Activated T-helper 9 cell treated with anti-CD3 and anti-CD28 coated beads, Interleukin-2, amount 50 U/mL, for 16 hours (primary cell): ENCODE results near the gene CIPC.

ENCODE experiments used
- DNase-seq: peaks from one replicate; pipeline ENCODE4 v3.0.0-alpha.2; 2020; ENCODE audit warnings: low read depth

CIPC gene

DNA sequence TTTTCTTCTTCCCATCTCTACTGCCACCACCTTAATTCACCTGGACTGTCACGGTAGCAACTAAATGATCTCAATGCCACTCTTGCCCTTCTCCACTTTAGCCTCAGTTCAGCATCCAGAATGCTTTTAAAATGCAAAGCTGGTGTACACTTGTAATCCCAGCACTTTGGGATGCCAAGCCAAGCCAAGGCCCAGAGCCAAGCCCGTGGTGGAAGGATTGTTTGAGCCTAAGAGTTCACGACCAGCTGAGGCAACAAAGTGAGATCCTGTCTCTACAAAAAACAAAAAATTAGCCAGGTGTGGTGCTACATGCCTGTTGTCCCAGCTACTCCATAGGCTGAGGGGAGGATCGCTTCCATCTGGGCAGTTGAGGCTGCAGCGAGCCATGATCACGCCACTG, 5.9 kb downstream of the CIPC start:
- DNase-seq: no peak

- no peak for DNase-seq
Observed at GRCh38 chr14:77104393-77104792, 6.3 kb downstream of the CIPC start.

DNA sequence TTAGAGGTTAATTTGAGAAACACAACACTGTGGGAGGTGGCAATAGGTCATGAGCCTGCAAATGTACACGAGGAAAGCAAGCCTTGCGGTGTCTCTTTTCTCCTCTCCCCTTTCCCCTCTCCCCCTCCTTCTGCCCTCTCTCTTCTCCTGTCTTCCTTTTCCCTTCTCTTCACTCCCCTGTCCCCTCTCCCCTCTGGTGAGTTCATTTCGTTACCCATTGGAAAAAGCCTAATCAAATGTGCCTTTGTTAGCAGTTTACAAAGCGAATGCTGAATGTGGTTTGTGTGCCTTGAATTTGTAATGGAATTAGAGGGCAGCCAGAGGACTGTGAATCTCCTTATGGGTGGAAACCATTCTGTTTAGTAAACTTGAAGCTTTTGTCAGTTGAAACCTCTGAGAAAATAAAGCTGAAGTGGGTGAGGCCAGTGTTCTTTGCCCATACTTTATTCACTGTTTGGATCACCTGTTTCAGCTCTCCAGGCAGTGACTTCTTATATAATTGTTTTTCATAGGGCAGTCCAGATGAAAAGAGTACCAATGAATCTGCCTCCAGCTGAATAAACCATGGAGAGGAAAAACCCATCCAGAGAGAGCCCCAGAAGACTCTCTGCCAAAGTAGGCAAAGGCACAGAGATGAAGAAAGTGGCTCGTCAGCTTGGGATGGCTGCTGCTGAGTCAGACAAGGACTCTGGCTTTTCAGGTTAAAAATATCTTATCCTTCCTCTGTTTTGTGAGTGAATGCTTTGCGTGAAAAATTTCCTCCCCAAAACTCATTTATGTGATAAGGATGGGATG, 7.3 kb downstream of the CIPC start:
- DNase-seq: no peak

DNA sequence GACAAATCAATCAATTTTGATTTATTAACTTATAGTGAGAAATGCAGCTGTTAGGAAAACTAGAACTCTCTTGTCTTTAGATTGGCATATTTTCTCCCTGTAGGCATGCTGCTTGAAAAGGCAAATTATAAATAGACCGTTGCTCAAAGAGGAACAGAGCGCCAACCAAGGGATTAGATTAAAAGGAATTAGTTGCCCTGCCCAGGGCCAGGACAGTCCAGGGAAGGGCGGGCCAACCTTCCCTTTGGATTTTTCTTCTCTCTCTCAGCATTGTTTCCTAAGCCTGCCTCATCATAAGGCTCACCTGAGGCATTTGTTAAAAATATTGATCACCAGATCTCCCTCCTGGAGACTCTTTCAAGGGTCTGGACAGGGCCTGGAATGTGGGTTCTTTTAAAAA, 8.6 kb downstream of the CIPC start:
- no peak for DNase-seq

DNA sequence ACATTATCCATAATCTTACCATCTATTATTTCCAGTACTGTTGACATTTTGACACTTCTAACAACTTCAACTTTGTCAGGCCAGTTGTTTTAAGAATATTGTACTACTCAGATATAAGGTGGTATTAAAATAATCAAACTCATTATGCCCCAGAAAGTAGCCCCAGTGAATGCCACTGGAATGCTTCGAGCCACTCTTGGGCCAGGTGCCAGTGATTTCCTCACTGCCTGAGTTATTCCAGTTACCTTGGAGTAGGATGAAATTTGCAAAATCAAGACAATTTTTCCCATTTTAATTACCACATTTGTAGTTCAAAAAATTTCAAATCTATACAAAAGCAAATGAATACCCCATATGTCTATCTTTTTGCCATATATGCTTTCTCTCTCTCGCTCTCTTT, 9.2 kb downstream of the CIPC start:
- DNase-seq: no peak

DNA sequence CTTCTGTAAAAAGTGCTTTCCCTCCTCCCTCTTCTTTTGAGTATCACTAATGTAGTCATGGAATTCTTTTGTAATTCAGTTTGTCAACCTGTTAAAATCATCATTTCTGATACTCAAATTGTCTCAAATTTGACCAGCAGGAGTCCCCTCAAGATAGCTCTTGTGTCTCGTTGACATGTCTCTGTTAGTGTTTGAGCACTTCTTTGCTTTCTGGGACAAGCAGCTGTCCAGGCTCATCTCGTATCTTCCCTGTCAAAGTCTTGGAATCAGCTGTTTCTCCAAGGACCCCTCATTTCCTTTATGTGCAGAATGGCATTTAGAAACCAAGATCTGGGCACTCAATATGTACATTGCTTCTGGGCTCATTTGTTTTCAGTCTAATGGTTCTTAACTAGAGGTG, 10.7 kb downstream of the CIPC start:
- no peak for DNase-seq

- no peak for DNase-seq
Observed at GRCh38 chr14:77109656-77110055, 11.6 kb downstream of the CIPC start.

GRCh38 chr14:77110286-77110685, 12.2 kb downstream of the CIPC start:
- DNase-seq: no peak

DNA sequence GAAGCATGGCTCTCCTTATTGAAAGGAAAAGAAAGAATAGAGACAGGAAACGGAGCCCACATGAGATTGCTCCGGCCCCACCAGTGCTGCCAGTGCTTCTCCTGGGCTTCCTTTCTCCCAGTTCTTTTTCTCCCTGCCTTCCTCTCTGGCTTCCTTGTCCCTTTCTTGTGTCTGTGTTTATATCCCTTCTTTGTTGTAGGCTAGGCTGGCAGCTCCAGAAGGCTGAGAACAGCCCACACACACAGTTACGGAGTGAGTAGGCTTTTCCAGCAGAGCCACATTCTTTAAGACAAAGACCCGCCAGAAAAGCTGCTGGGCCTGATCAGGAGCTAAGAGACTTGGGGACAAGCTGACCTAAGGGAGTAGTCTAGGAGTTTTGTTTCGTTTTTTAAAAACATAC, 13.0 kb downstream of the CIPC start:
- no peak for DNase-seq

GRCh38 chr14:77113644-77114043, 15.6 kb downstream of the CIPC start:
- no peak for DNase-seq

DNA sequence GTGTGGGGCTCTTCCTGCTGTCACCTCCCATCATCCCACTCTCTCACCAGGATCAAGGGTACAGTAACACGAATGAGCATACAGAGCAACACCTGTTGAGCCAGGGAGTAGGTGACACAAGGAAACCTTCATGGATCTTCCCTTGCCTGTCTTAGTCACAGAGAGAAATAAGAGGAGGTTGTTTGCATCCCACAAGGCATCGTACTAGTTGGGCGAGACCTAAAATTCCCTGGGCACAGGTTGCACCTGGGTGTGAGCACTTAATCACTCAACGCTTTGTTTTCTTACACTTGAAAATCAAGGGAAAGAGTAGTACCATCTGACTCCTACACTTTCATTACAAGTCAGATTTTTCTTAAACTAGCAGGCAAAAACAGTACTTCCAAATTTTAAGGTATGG, 16.6 kb downstream of the CIPC start:
- DNase-seq: no peak

GRCh38 chr14:77116172-77116817, 18.2 kb downstream of the CIPC start:
- DNase-seq: no peak

DNA sequence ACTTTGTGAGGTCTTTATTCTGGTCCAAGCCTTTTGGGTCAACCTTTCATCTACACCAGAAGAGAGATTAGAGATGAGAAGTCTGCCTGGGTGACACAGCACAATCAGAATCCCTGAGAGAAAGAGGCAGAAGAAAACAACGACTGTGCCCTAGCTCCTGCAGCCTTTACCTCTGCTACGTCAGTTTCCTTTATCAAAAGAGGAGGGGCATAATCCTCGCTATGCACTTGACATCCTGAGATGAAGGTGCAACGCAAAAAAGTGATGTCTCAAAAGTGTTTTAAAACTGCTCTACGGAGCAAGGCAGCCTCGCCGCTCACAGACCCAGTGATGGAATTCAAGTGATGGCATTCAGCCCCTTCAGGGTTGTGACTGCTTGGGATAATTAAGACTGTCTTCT, 21.8 kb downstream of the CIPC start:
- no peak for DNase-seq

- no peak for DNase-seq
Observed at GRCh38 chr14:77120771-77121743, 23.0 kb downstream of the CIPC start.

DNA sequence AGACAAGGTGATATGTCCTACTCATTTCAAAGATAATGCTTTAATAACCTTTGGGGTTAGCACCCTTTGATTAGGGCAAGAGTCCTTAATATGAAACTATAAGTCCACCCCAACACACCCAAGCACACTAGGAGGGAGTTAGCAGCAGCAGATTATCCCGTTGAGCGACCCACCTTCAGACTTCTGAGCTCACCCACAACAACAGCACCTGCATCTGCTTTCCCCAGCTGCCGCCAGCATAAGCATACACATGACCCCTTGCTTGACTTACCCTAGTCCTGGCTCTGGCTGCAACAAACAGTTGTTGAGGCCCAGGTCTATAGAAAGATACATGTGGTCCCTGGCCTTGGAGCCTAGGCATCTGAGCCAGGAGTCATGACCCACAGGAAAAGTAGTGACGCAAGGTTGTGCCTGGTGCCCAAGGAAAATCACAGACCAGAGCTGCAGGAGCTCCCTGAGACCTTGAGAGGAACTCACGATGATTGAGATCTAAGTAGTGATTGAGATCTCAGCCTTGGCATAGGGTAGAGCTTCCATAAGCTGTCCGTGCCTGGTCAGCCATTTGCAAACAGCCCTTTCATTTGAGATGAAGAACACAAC, 24.6 kb downstream of the CIPC start:
- no peak for DNase-seq

DNA sequence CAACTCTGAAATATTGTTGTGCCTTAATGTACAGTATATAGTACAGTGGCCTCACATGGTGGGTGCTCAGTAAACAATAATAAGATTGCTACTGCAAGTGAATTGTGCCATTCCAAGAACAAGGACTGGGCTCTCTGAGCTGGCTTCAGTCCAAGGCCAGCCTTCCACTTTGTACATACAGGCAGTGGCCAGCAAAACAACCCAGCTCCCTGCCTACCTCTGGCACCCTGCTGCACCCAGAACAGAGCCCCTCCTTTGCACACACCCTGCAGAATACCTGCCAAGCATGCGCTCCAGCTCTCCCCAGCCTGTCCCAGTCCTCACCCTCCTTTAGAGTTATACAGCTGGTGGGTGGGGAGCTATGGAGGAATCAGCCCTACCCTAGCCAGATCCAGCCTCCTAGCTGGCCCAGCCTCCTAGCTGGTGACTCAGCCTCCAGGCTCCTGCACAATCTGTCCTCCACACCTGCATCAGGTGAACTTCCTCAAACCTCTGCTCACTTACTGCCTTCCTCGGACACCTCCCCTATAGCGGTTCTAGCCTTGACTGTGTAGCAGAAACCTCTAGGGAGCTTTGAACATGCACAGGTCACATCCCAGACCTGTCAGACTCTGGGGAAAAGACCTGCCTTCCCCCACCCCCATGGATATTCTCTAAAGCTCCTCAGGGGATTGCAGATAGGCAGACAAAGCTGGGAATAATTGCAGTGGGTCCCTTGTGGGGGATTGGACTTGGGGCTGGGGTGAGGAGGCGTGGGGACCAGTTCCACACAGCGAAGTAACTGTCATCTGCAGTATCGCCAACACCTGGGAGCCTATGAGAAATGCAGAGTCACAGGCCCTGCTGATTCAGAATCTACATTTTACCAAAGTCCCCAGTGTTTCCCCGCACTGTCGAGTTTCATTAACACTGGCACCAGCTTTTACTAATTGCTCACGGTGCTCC, 25.6 kb downstream of the CIPC start:
- DNase-seq: no peak

GRCh38 chr14:77124345-77125280, 26.6 kb downstream of the CIPC start:
- peak; percentile 65 for DNase-seq

GRCh38 chr14:77125281-77125801, 27.3 kb downstream of the CIPC start:
- no peak for DNase-seq

DNA sequence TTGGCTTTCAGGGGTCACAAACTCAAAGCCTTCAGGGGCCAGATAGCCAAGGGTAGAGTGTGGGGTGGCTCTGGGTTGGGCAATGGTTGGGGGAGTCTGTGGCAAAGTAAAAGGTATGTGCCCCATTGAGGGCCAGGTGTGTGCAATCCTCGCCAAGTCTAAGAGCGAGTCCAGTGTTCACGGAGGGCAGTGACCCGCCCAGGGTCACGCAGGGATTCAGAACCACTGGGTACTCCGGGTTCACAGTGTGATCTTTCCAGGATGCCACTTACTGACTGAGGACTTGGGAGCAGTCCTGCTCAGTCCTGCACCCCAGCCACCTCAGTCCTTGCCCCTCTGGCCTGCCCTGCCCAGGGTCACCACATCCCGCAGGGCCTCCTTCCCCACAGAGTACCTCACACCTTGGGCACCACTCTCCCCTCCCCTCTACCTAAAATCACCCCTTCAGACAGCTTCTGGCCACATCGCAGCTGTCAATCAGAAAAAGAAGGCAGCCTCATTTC, 27.8 kb downstream of the CIPC start:
- no peak for DNase-seq
